ENCODE data around the gene IGSF23.
"Not testable (repeated sequence)": the region's sequence is repeated elsewhere in the genome, so short reads cannot be mapped to it uniquely, and the experiment has no call there.

Gene IGSF23

GRCh38 chr19:44617110-44617880, 3.9 kb downstream of the IGSF23 start:
- no peak for DNase-seq

- no peak for DNase-seq
Observed at GRCh38 chr19:44618640-44619357, 5.4 kb downstream of the IGSF23 start.

- DNase-seq: no peak
Observed at GRCh38 chr19:44620667-44621066, 7.3 kb downstream of the IGSF23 start.

GRCh38 chr19:44621367-44621766, 8.0 kb downstream of the IGSF23 start:
- DNase-seq: no peak

GRCh38 chr19:44623080-44623479, 9.7 kb downstream of the IGSF23 start:
- DNase-seq: no peak

- DNase-seq: no peak
Observed at GRCh38 chr19:44623626-44624025, 10.3 kb downstream of the IGSF23 start.

- DNase-seq: no peak
Observed at GRCh38 chr19:44624840-44625354, 11.5 kb downstream of the IGSF23 start.

GRCh38 chr19:44625637-44626036, 12.3 kb downstream of the IGSF23 start:
- DNase-seq: not testable (repeated sequence)

- no peak for DNase-seq
Observed at GRCh38 chr19:44626048-44626624, 12.8 kb downstream of the IGSF23 start.

- DNase-seq: no peak
Observed at GRCh38 chr19:44627631-44628030, 14.3 kb downstream of the IGSF23 start.

- no peak for DNase-seq
Observed at GRCh38 chr19:44628793-44629192, 15.4 kb downstream of the IGSF23 start.

GRCh38 chr19:44631611-44632010, 18.2 kb downstream of the IGSF23 start:
- DNase-seq: not testable (repeated sequence)

- DNase-seq: not testable (repeated sequence)
Observed at GRCh38 chr19:44634058-44634457, 20.7 kb downstream of the IGSF23 start.

GRCh38 chr19:44634785-44635184, 21.4 kb downstream of the IGSF23 start:
- DNase-seq: no peak

- DNase-seq: no peak
Observed at GRCh38 chr19:44635581-44636438, 22.4 kb downstream of the IGSF23 start.

- DNase-seq: no peak
Observed at GRCh38 chr19:44636439-44637389, 23.4 kb downstream of the IGSF23 start.

GRCh38 chr19:44637390-44637764, 24.0 kb downstream of the IGSF23 start:
- DNase-seq: no peak

- no peak for DNase-seq
Observed at GRCh38 chr19:44640518-44640917, 27.2 kb downstream of the IGSF23 start.

GRCh38 chr19:44641501-44642265, 28.3 kb downstream of the IGSF23 start:
- DNase-seq: no peak

- DNase-seq: no peak
Observed at GRCh38 chr19:44642377-44642776, 29.0 kb downstream of the IGSF23 start.

Measured in NCI-H1092 (cell line).